ENCODE measurements around the gene SAC3D1. TPM values are rescaled to one million over a fixed set of nuclear protein-coding genes. Genes with fewer than 3 reads are reported as not detected.
"Not testable (repeated sequence)": the region's sequence is repeated elsewhere in the genome, so short reads cannot be mapped to it uniquely, and the experiment has no call there.

Gene SAC3D1
- total RNA-seq, 2 donors from 2014 or later = 5.4 to 6.8 TPM

- H3K27me3 ChIP-seq = no peaks in the 10 kb centered on the region
- TF ChIP-seq CTCF (IDR thresholded peaks at IDR 0.05) = no peak
- H3K4me1 ChIP-seq = peaks cover 0 to 10% of the 10 kb centered on the region in 2 donors
- no peak for DNase-seq (ENCODE audit: low spot score)
- no peak overlapping the region for H3K27ac ChIP-seq
- no peak overlapping the region for H3K4me3 ChIP-seq
- H3K36me3 ChIP-seq = no peaks in the 10 kb centered on the region
- H3K9me3 ChIP-seq = no peaks in the 10 kb centered on the region
These were observed 42.1 kb upstream of the SAC3D1 start for GRCh38 chr11:64998690-64999431.

- no peaks in the 10 kb centered on the region for H3K9me3 ChIP-seq
- H3K4me3 ChIP-seq = no peak overlapping the region
- no peaks in the 10 kb centered on the region for H3K36me3 ChIP-seq
- no peaks in the 10 kb centered on the region for H3K27me3 ChIP-seq
- H3K27ac ChIP-seq = no peak overlapping the region
- H3K4me1 ChIP-seq = peaks cover 0 to 10% of the 10 kb centered on the region in 2 donors
- no peak for DNase-seq (ENCODE audit: low spot score)
- TF ChIP-seq CTCF (IDR thresholded peaks at IDR 0.05) = no peak
These were observed 41.5 kb upstream of the SAC3D1 start for GRCh38 chr11:64999478-64999877.

- Histone ChIP-seq H3K4me1 (no peaks in the 10 kb centered on the region), H3K27me3 (no peaks in the 10 kb centered on the region), H3K4me3 (no peak overlapping the region), H3K36me3 (no peaks in the 10 kb centered on the region), H3K27ac (no peak overlapping the region), H3K9me3 (no peaks in the 10 kb centered on the region)
- no peak for TF ChIP-seq CTCF (IDR thresholded peaks at IDR 0.05)
- no peak for DNase-seq (ENCODE audit: low spot score)
These were observed 38.3 kb upstream of the SAC3D1 start for GRCh38 chr11:65002706-65003105.

GRCh38 chr11:65003282-65003681 lies 37.7 kb upstream of the SAC3D1 start:
- Histone ChIP-seq H3K27ac (no peak overlapping the region), H3K27me3 (no peaks in the 10 kb centered on the region), H3K4me3 (no peak overlapping the region), H3K4me1 (no peaks in the 10 kb centered on the region), H3K36me3 (no peaks in the 10 kb centered on the region), H3K9me3 (no peaks in the 10 kb centered on the region)
- no peak for DNase-seq (ENCODE audit: low spot score)
- TF ChIP-seq CTCF (IDR thresholded peaks at IDR 0.05) = no peak

- H3K36me3 ChIP-seq; H3K27me3 ChIP-seq; H3K4me3 ChIP-seq; DNase-seq (ENCODE audit: low spot score); H3K9me3 ChIP-seq; H3K27ac ChIP-seq; H3K4me1 ChIP-seq: not testable (repeated sequence)
These were observed 37.0 kb upstream of the SAC3D1 start for GRCh38 chr11:65003968-65004367.

- H3K36me3 ChIP-seq = no peaks in the 10 kb centered on the region
- no peak for TF ChIP-seq CTCF (IDR thresholded peaks at IDR 0.05)
- no peaks in the 10 kb centered on the region for H3K27me3 ChIP-seq
- no peaks in the 10 kb centered on the region for H3K9me3 ChIP-seq
- DNase-seq (ENCODE audit: low spot score) = no peak
- H3K4me3 ChIP-seq = no peak overlapping the region
- H3K4me1 ChIP-seq = peaks cover 0 to 3% of the 10 kb centered on the region in 2 donors
- no peak overlapping the region for H3K27ac ChIP-seq
These were observed 33.0 kb upstream of the SAC3D1 start for GRCh38 chr11:65008016-65008415.

All from right atrium auricular region (tissue), 2 donors.